Activated naive CD4-positive, alpha-beta T cell treated with anti-CD3 and anti-CD28 coated beads, Interleukin-2, amount 50 U/mL, for 16 hours (primary cell): ENCODE results near the gene RCAN2.

ENCODE experiments used
- DNase-seq: peaks from one replicate; pipeline ENCODE4 v3.0.0-alpha.2; 2020

The RCAN2 gene

GRCh38 chr6:46491201-46491627 lies at the start of gene RCAN2:
TSS of gene RCAN2 (minus strand) at chr6:46491449.
- DNase-seq: peak; percentile 15

GRCh38 chr6:46539866-46540265 lies 48.6 kb upstream of the RCAN2 start:
- DNase-seq: no peak

GRCh38 chr6:46538800-46539480 lies 47.7 kb upstream of the RCAN2 start:
- no peak for DNase-seq

GRCh38 chr6:46530896-46531295 lies 39.6 kb upstream of the RCAN2 start:
- DNase-seq: no peak

GRCh38 chr6:46528961-46529750 lies 37.9 kb upstream of the RCAN2 start:
- DNase-seq: no peak

- DNase-seq: no peak
Measured at GRCh38 chr6:46526607-46527006, 35.4 kb upstream of the RCAN2 start.

- no peak for DNase-seq
Measured at GRCh38 chr6:46525583-46525982, 34.3 kb upstream of the RCAN2 start.

GRCh38 chr6:46521464-46521971 lies 30.3 kb upstream of the RCAN2 start:
- no peak for DNase-seq

GRCh38 chr6:46517202-46517601 lies 26.0 kb upstream of the RCAN2 start:
- no peak for DNase-seq

- DNase-seq: no peak
Measured at GRCh38 chr6:46513533-46513932, 22.3 kb upstream of the RCAN2 start.

GRCh38 chr6:46511320-46511719 lies 20.1 kb upstream of the RCAN2 start:
- DNase-seq: no peak

- no peak for DNase-seq
Measured at GRCh38 chr6:46510651-46511050, 19.4 kb upstream of the RCAN2 start.

- no peak for DNase-seq
Measured at GRCh38 chr6:46509981-46510510, 18.8 kb upstream of the RCAN2 start.

GRCh38 chr6:46509063-46509462 lies 17.8 kb upstream of the RCAN2 start:
- DNase-seq: no peak

- no peak for DNase-seq
Measured at GRCh38 chr6:46507426-46507825, 16.2 kb upstream of the RCAN2 start.

- no peak for DNase-seq
Measured at GRCh38 chr6:46505693-46506512, 14.7 kb upstream of the RCAN2 start.

- no peak for DNase-seq
Measured at GRCh38 chr6:46504242-46504641, 13.0 kb upstream of the RCAN2 start.

- DNase-seq: no peak
Measured at GRCh38 chr6:46502486-46503119, 11.4 kb upstream of the RCAN2 start.

- DNase-seq: no peak
Measured at GRCh38 chr6:46501136-46502089, 10.2 kb upstream of the RCAN2 start.

- DNase-seq: no peak
Measured at GRCh38 chr6:46500382-46500781, 9.1 kb upstream of the RCAN2 start.
